Epithelial cell of esophagus (primary cell): ENCODE results near the gene SPTB.

Experiments
- DNase-seq: peaks from one replicate; pipeline ENCODE4 v3.0.0; 2010; ENCODE audit warnings: low read depth
- H3K4me3 ChIP-seq: 2 replicates; pipeline ENCODE4 v1.5.1; 2011; ENCODE audit warnings: mild to moderate bottlenecking, low read length, control low read depth
- TF ChIP-seq, protein P1 (sequence below): IDR thresholded peaks from 2 replicates; pipeline ENCODE4 v1.5.1; 2011; ENCODE audit warnings: low read depth, mild to moderate bottlenecking, low read length, control low read depth, inconsistent platforms; ENCODE audit not compliant: insufficient read depth; ENCODE audit errors: missing control alignments

SPTB gene

DNA sequence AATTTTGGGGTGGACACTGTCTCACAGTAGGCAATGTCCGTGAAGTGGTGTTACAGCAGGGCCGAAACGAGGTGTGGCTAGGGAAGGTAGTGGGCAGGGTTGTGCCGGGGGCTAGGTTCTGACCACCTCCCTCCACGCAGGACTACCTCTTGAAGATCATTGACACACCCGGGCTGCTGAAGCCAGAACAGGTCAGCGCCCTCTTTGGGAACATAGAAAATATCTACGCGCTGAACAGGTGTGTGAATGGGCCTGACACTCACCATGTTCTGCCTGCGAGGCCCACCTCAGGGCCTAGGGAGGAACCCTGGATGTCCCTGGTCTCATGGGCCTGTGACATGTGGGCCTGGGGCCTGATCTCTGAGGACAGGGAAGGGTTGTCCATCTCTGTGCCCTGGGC, 150.9 kb downstream of the SPTB start:
- no peak overlapping the region for H3K4me3 ChIP-seq
- TF ChIP-seq, protein P1, sequence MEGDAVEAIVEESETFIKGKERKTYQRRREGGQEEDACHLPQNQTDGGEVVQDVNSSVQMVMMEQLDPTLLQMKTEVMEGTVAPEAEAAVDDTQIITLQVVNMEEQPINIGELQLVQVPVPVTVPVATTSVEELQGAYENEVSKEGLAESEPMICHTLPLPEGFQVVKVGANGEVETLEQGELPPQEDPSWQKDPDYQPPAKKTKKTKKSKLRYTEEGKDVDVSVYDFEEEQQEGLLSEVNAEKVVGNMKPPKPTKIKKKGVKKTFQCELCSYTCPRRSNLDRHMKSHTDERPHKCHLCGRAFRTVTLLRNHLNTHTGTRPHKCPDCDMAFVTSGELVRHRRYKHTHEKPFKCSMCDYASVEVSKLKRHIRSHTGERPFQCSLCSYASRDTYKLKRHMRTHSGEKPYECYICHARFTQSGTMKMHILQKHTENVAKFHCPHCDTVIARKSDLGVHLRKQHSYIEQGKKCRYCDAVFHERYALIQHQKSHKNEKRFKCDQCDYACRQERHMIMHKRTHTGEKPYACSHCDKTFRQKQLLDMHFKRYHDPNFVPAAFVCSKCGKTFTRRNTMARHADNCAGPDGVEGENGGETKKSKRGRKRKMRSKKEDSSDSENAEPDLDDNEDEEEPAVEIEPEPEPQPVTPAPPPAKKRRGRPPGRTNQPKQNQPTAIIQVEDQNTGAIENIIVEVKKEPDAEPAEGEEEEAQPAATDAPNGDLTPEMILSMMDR, result no peak
- no peak for DNase-seq

DNA sequence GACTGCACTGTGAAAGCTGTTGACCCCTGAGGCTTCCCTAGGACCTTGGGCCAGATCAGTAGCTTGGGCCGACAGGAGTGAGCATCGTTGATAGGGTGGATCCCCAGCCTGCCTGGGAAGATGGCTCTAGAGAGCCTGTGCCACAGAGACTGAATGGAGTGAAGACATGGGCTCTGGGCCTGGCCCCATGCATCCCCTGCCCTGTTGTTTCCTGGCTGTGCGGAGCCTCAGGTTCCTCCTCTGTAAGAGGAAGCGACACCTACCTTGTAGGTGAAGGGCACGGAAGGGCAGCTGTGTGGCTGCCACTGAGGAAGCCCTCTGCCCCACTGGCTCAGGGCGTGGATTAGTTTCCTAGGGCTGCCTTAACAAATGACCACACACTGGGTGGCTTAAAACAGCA, 151.6 kb downstream of the SPTB start:
- H3K4me3 ChIP-seq, result no peak overlapping the region
- TF ChIP-seq, protein P1, result no peak
- no peak for DNase-seq

DNA sequence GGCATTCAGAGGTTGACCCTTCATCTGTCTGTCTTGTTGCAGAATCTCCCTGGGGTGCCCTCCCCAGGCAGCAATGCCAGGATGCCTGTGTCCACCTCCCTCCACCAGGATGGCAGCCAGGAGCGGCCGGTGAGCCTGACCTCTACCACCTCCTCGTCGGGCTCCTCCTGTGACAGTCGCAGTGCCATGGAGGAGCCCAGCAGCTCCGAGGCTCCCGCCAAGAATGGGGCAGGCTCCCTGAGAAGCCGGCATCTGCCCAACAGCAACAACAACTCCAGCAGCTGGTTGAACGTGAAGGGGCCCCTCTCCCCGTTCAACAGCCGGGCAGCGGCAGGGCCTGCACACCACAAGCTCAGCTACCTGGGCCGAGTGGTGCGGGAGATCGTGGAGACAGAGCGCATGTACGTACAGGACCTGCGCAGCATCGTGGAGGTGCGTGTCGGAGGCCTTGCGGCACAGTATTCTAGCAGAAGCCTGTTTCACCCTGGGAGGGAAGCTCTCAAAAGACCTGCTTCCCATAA, 152.1 kb downstream of the SPTB start:
- DNase-seq, result no peak
- TF ChIP-seq, protein P1, result no peak
- H3K4me3 ChIP-seq, result no peak overlapping the region

DNA sequence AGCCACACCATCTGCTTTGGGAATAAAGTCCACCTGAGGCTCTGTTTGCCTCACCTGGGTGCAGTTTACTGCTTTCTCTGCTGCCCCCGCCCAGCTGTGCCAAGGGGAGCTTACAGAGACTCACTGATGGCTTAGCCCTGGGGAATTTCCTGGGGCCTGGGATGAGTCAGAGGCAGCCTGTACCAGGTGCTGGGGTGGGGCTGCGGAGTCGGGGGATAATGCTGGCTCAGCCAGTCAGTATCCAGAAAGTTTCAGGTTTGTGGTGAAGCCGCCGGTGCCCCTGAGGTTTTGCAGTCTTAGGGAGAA, 153.2 kb downstream of the SPTB start:
- no peak overlapping the region for H3K4me3 ChIP-seq
- TF ChIP-seq, protein P1, result no peak
- DNase-seq, result peak; percentile 96

DNA sequence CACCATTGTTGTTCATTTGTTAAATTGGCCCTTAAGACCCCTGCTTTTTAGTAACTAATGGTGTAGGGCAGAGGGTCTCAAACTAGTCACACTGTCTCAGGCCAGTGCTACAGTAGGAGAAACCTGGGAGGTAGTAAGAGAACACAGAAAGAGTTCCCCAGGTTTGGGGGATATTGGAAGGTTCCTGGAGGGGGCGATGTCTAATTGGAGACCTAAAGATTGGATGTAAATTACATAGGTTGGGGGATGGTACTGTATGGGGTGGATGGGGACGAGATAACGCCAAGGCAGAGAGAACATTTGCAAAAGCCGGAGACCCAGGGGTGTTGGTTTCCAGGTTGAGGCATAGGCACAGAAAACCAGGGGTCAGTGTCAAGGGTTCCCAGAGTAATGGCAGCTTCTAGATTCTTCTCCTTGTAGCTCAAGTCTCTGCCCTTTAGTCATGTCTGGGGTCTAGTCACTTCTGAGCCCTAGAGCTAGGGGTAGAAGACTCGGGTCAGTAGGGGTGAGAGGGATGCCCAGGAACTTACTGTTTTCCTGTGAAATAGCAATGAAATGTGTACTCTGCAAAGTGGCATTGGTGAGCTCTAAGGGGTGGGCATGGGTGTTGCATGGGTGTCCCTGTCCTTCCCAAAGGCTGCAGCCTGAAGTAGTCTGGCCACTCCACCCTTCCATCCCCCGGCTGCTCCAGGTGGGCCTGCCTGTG, 153.7 kb downstream of the SPTB start:
- H3K4me3 ChIP-seq, result no peak overlapping the region
- TF ChIP-seq, protein P1, result no peak
- no peak for DNase-seq

DNA sequence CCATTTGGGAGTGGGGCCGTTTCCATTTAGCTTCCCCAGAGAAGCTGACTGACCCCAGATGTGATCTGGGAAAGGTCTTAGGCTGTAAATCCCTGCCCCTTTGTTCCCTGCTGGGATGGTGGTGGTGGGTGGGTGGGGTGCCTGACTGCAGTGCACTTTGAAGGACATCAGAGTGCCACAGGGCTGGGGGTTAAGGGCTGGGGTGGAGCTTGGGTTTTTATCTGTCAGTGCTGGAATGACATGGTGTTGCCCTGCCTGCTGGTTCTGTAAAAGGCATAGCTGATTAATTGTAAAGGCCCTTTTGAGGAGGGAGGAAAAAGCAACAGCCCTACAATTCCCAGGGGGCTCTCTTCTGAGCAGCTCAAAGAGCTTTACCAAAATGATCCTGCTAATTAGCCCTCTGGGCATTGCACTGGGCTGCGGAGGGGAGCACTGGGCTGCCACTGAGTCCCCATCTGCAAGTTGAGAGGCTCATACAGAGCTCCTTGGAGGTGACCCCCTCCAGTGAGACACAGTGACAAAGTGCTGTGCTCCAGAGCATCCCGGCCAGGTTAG, 154.4 kb downstream of the SPTB start:
- H3K4me3 ChIP-seq, result no peak overlapping the region
- DNase-seq, result no peak
- TF ChIP-seq, protein P1, result no peak

DNA sequence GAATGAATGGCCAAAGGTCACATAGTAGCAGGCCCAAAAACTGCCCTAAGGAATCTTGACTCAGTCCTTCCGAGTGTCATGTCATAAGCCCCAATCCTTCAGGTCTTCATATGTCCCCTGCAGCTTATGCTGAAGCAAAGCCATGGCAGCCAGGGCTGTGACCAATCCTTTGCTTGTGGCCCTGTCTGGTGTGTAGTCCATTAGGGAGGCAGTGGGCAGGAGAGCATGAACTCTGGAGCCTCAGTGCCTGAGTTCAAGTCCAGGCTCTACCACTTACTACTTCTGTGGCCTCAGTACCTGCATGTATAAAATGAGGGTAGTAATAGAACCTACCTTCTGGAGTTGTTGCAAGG, 155.2 kb downstream of the SPTB start:
- TF ChIP-seq, protein P1, result no peak
- no peak for DNase-seq
- no peak overlapping the region for H3K4me3 ChIP-seq
